IPS DF 6.9 (cell line): ENCODE data around the gene DNAJC16.
"Not testable (repeated sequence)": the region's sequence is repeated elsewhere in the genome, so short reads cannot be mapped to it uniquely, and the experiment has no call there.

Experiments
- DNase-seq: peaks from one replicate; pipeline ENCODE4 v3.0.0-alpha.2; 2013; ENCODE audit warnings: low read depth, low spot score
- H3K27ac ChIP-seq: one replicate; pipeline ENCODE4 v1.5.1; 2013; ENCODE audit warnings: low read length, control low read depth
- H3K27me3 ChIP-seq: 2 replicates; pipeline ENCODE4 v1.6.1; 2013; ENCODE audit warnings: mild to moderate bottlenecking, low read length; ENCODE audit not compliant: control insufficient read depth, insufficient read depth
- H3K36me3 ChIP-seq: 2 replicates; pipeline ENCODE4 v1.6.1; 2013; ENCODE audit warnings: low read length; ENCODE audit not compliant: control insufficient read depth, insufficient read depth
- H3K4me1 ChIP-seq: 2 replicates; pipeline ENCODE4 v1.6.1; 2013; ENCODE audit warnings: low read length; ENCODE audit not compliant: control insufficient read depth, insufficient read depth
- H3K4me3 ChIP-seq: 2 replicates; pipeline ENCODE4 v1.5.1; 2013; ENCODE audit warnings: mild to moderate bottlenecking, low read length
- H3K9me3 ChIP-seq: 2 replicates; pipeline ENCODE4 v1.6.1; 2013; ENCODE audit warnings: low read length, inconsistent platforms; ENCODE audit not compliant: control insufficient read depth, insufficient read depth
- WGBS: extraction: QIAGEN DNeasy Blood & Tissue Kit; methylation state at CpG from one replicate; pipeline ENCODE4 v1.1.7; 2013; ENCODE audit warnings: mixed read lengths, missing lambda C conversion rate; ENCODE audit not compliant: insufficient read length, insufficient coverage; 5-methylcytosine and 5-hydroxymethylcytosine counted together

Gene DNAJC16

GRCh38 chr1:15526490-15527339, at the start of gene DNAJC16:
Gene DNAJC16, plus strand, starts transcription at chr1:15526848. Its CDS starts 2,258 bp downstream, at chr1:15529106.
- peaks cover 2% of the 10 kb centered on the region for H3K4me1 ChIP-seq
- H3K4me3 ChIP-seq = peak within 1 kb of the TSS; percentile 74
- H3K9me3 ChIP-seq = no peaks in the 10 kb centered on the region
- DNase-seq = peak; percentile 100
- no peak within 1 kb of the TSS for H3K27ac ChIP-seq
- H3K36me3 ChIP-seq = no peaks in the 10 kb centered on the region; the same call in 1 of the 2 replicates
- H3K27me3 ChIP-seq = no peaks in the 10 kb centered on the region
- no CpG with 5 or more reads among the region's 65 CpGs for WGBS

DNA sequence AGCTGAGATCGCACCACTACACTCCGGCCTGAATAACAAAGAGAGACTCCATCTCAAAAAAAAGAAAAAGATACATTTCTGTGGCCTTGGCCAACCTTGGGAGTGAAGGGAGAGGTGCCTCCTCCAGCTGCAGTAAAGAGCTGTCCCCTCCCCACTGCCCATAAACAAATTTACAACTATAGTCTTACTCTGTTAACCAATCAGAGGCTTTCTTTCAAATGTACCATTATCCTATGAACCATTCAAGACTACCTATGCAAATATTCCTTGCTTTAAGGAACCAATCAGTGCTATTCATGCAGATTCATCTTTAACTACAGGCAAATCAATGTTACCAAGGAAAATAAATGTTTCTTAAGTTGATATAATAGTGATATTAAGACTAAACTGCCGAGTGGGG, 49.7 kb upstream of the DNAJC16 start:
- Histone ChIP-seq H3K27me3 (no peaks in the 10 kb centered on the region), H3K4me1 (no peaks in the 10 kb centered on the region), H3K27ac (no peak overlapping the region), H3K4me3 (no peak overlapping the region), H3K9me3 (no peaks in the 10 kb centered on the region), H3K36me3 (no peaks in the 10 kb centered on the region)
- DNase-seq = no peak
- WGBS = no CpG with 5 or more reads among the region's 3 CpGs

DNA sequence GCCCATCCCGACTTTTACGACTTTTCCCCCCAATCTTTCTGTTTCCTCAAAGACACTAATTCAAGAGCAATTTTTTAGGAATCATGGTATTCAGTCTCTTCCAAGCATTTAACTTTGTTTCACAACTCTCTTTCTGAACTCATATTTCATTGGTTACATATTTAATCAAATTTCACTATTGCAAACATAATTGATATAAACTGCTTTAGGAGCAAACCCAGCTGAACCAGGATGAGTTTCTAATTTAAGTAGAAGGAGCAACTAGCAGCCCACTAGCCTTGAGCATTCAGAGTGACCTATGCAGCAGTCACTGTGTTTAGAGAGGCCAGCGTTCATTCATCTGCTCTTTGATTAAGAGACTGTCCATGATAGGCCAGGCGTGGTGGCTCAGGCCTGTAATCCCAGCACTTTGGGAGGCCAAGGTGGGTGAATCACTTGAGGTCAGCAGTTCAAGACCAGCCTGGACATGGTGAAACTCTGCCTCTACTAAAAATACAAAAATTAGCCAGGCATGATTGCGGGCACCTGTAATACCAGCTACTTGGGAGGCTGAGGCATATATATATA, 48.9 kb upstream of the DNAJC16 start:
- DNase-seq = no peak
- Histone ChIP-seq H3K4me1 (no peaks in the 10 kb centered on the region), H3K27ac (no peak overlapping the region), H3K4me3 (no peak overlapping the region), H3K9me3 (no peaks in the 10 kb centered on the region), H3K36me3 (no peaks in the 10 kb centered on the region), H3K27me3 (no peaks in the 10 kb centered on the region)
- no CpG with 5 or more reads among the region's 5 CpGs for WGBS

DNA sequence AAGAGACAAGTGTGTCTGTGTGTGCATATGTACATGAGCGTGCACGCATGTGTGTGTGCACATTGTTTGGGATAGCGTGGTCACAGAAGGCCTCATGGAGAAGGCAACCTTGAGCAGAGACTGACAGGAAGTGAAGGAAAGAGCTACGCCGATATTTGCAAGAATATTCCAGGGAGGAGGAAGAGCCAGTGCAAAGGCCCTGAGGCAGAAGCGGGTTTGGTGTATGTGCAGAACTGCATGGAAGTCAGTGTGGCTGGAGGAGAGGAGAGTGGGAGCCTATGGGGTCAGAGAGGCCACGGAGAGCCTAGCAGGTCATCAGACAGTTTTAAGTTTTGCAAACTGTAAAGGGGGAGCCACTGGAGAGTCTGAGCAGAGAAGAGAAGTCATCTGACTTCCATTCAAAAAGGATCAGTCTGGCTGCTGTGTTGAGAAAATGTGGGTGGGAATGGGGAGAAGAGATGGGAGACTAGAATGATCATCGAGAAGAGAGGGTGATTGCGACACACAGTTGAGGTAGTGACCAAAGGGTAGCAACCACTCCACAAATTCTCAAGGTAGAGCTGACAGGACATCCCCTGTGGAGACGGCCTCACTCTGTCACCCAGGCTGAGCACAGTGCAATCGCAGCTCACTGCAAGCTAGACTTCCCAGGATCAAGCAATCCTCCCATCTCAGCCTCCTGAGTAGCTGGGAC, 46.8 kb upstream of the DNAJC16 start:
- Histone ChIP-seq H3K9me3 (no peaks in the 10 kb centered on the region), H3K4me1 (no peaks in the 10 kb centered on the region), H3K27ac (no peak overlapping the region), H3K27me3 (no peaks in the 10 kb centered on the region), H3K36me3 (no peaks in the 10 kb centered on the region), H3K4me3 (no peak overlapping the region)
- no peak for DNase-seq
- no CpG with 5 or more reads among the region's 11 CpGs for WGBS

DNA sequence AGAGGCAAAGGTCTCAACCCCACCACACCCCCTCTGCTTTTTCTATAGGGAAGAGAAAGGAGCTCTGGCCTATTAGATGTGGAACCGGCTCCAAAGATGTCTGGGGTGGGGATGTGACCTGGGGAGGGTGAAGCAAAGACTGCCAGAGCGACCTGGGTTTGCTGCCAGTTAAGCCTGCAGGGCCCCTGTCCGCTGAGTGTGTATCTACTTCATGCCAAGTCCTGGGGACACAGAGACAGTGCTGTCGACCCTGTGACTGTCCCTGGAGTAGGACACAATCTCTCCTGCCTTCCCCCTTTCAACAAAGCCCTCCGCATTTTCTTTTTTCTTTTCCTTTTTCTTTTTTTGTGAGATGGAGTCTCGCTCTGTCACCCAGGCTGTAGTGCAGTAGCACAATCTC, 44.2 kb upstream of the DNAJC16 start:
- not testable (repeated sequence) for H3K27ac ChIP-seq, H3K9me3 ChIP-seq, H3K36me3 ChIP-seq, H3K4me3 ChIP-seq, DNase-seq, H3K4me1 ChIP-seq, H3K27me3 ChIP-seq
- no CpG with 5 or more reads among the region's 6 CpGs for WGBS

- H3K9me3 ChIP-seq, DNase-seq, H3K27me3 ChIP-seq, H3K27ac ChIP-seq, H3K4me3 ChIP-seq, H3K36me3 ChIP-seq, H3K4me1 ChIP-seq: not testable (repeated sequence)
- WGBS = no CpG with 5 or more reads among the region's 16 CpGs
These were observed 43.6 kb upstream of the DNAJC16 start for GRCh38 chr1:15482983-15483543.

- Histone ChIP-seq H3K9me3 (no peaks in the 10 kb centered on the region), H3K4me1 (no peaks in the 10 kb centered on the region), H3K4me3 (no peak overlapping the region), H3K36me3 (no peaks in the 10 kb centered on the region), H3K27ac (no peak overlapping the region), H3K27me3 (no peaks in the 10 kb centered on the region)
- no CpG with 5 or more reads among the region's 2 CpGs for WGBS
- no peak for DNase-seq
These were observed 42.7 kb upstream of the DNAJC16 start for GRCh38 chr1:15483971-15484370.

DNA sequence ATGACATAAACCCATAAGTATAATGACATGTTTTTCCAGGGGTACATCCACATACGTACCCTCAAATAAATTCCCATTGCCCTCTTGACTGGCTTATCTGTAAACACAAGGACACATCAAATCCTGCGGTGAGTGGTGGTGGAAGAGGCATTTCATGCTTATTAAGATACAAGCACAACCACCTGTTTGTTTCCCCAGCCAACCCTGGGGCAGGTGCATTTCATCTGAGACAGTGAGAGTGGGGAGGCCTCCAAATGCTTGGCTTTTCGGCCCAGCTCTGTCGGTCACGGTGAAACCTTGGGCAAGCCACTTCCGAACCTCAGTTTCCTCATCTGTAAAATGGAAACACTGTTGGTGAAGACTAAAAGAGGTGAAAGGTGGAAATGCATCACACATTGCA, 42.2 kb upstream of the DNAJC16 start:
- not testable (repeated sequence) for H3K4me3 ChIP-seq, H3K27ac ChIP-seq, H3K9me3 ChIP-seq, H3K4me1 ChIP-seq, H3K36me3 ChIP-seq, H3K27me3 ChIP-seq, DNase-seq
- no CpG with 5 or more reads among the region's 6 CpGs for WGBS

DNA sequence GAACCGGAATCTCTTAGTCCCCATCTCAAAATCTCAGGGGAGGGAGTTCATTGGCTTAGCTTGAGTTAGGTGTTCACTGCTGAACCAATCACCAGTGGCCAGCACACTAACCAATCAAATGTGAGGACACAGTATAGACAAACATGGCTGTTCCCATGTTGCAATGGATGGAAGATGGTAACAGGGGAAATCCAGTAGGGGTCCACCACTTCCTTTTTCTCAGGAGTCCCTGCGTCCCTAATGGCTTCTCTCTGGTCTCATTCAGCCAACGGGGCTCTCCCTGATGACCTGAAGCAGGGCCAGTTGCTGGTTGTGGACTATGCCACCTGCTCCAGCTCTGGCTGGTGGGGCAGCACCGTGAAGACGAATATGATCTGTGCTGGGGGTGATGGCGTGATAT, 41.0 kb upstream of the DNAJC16 start:
- H3K9me3 ChIP-seq = no peaks in the 10 kb centered on the region
- no peak for DNase-seq
- no peaks in the 10 kb centered on the region for H3K36me3 ChIP-seq
- no CpG with 5 or more reads among the region's 6 CpGs for WGBS
- H3K4me3 ChIP-seq = no peak overlapping the region
- H3K4me1 ChIP-seq = no peaks in the 10 kb centered on the region
- no peaks in the 10 kb centered on the region for H3K27me3 ChIP-seq
- H3K27ac ChIP-seq = no peak overlapping the region

- not testable (repeated sequence) for H3K36me3 ChIP-seq, H3K27ac ChIP-seq, H3K27me3 ChIP-seq, DNase-seq, H3K4me3 ChIP-seq, H3K9me3 ChIP-seq, H3K4me1 ChIP-seq
- no CpG with 5 or more reads among the region's 17 CpGs for WGBS
These were observed 39.6 kb upstream of the DNAJC16 start for GRCh38 chr1:15486844-15487610.
